H1 (cell line): Measurements from ENCODE around the gene KCTD8. TPM values are rescaled to one million over a fixed set of nuclear protein-coding genes. Genes with fewer than 3 reads are reported as not detected.

ENCODE experiments used
- CTCF ChIA-PET: fragments of 300-600 bp; sonication (Branson Sonifier 250); formaldehyde crosslinking; loops from one replicate; lab custom pipeline; 2021; ENCODE audit not compliant: partially characterized antibody; lab: Charles Lee
- POLR2A ChIA-PET: fragments of 300-600 bp; sonication (Branson Sonifier 250); formaldehyde crosslinking; loops from one replicate; lab custom pipeline; 2021; ENCODE audit warnings: inconsistent platforms; ENCODE audit not compliant: partially characterized antibody; lab: Charles Lee
- DNase-seq, 2 experiments: peaks; one replicate each; pipeline versions ENCODE4 v3.0.0 to v3.0.0-alpha.2; 2010 to 2022; ENCODE audit warnings: low spot score in 2 of 2, low read depth in 1 of 2, mixed read lengths in 1 of 2
- FAIRE-seq: peaks from 2 replicates; lab custom pipeline; 2011; peaks lifted over from hg19 to GRCh38; lab: Jason Lieb, UNC
- H2AFZ ChIP-seq: 2 replicates; pipeline ENCODE4 v1.8.1; 2012; ENCODE audit warnings: low read length, inconsistent platforms
- H2AK5ac ChIP-seq: 2 replicates; pipeline ENCODE4 v1.6.1; 2013; ENCODE audit warnings: low read depth, low read length
- H2BK120ac ChIP-seq: replicated peaks from 2 replicates; pipeline ENCODE3; 2013; ENCODE audit warnings: low read depth, low read length, inconsistent platforms
- H2BK12ac ChIP-seq: 2 replicates; pipeline ENCODE4 v1.6.1; 2013; ENCODE audit warnings: low read depth, low read length
- H2BK15ac ChIP-seq: 2 replicates; pipeline ENCODE4 v1.6.1; 2013; ENCODE audit warnings: low read length
- H2BK20ac ChIP-seq: 2 replicates; pipeline ENCODE4 v1.6.1; 2013; ENCODE audit warnings: low read length
- H2BK5ac ChIP-seq: 2 replicates; pipeline ENCODE4 v1.6.1; 2013; ENCODE audit warnings: low read depth, low read length
- H3K14ac ChIP-seq: 2 replicates; pipeline ENCODE4 v1.6.1; 2013; ENCODE audit warnings: inconsistent platforms; ENCODE audit not compliant: insufficient read length
- H3K18ac ChIP-seq: 2 replicates; pipeline ENCODE4 v1.6.1; 2013; ENCODE audit warnings: low read length; ENCODE audit errors: extremely low read depth
- H3K23ac ChIP-seq: 2 replicates; pipeline ENCODE4 v1.6.1; 2013; ENCODE audit warnings: inconsistent platforms; ENCODE audit not compliant: insufficient read length
- H3K23me2 ChIP-seq: 2 replicates; pipeline ENCODE4 v1.6.1; 2013; ENCODE audit warnings: low read depth, low read length
- H3K27ac ChIP-seq: 2 replicates; pipeline ENCODE4 v1.6.1; 2011; ENCODE audit warnings: low read depth, low read length, inconsistent platforms
- H3K27me3 ChIP-seq, 4 experiments: replicated peaks in 1 of 4; 1 replicate in 1 of 4; 2 replicates in 3 of 4; pipeline versions ENCODE4 v1.6.1 to v1.8.1; 2011 to 2013; ENCODE audit warnings: low read length in 3 of 4, mild to moderate bottlenecking in 3 of 4, inconsistent platforms in 2 of 4, mixed read lengths in 2 of 4, moderate library complexity in 1 of 4; ENCODE audit not compliant: control insufficient read depth in 3 of 4, insufficient read depth in 3 of 4; ENCODE audit errors: extremely low read depth in 1 of 4
- H3K36me3 ChIP-seq, 4 experiments: 2 replicates each; pipeline versions ENCODE4 v1.6.1 to v1.8.1; 2011 to 2013; ENCODE audit warnings: mild to moderate bottlenecking in 4 of 4, low read length in 3 of 4, moderate library complexity in 2 of 4, control low read depth in 1 of 4, inconsistent platforms in 1 of 4; ENCODE audit not compliant: insufficient read depth in 4 of 4, control insufficient read depth in 2 of 4
- H3K4ac ChIP-seq: replicated peaks from 2 replicates; pipeline ENCODE3; 2013; ENCODE audit warnings: low read length, low read depth, mixed read lengths, inconsistent platforms; ENCODE audit not compliant: insufficient read length
- H3K4me1 ChIP-seq, 4 experiments: replicated peaks in 1 of 4; 1 replicate in 1 of 4; 2 replicates in 3 of 4; pipeline versions ENCODE4 v1.6.1 to v1.8.1; 2011 to 2013; ENCODE audit warnings: low read length in 3 of 4, inconsistent platforms in 2 of 4, mixed read lengths in 1 of 4; ENCODE audit not compliant: insufficient read depth in 4 of 4, control insufficient read depth in 3 of 4
- H3K4me2 ChIP-seq, 2 experiments: 2 replicates each; pipeline versions ENCODE4 v1.6.1 to v1.8.1; 2011 to 2013; ENCODE audit warnings: low read depth in 2 of 2, low read length in 2 of 2, control low read depth in 1 of 2, inconsistent platforms in 1 of 2, mild to moderate bottlenecking in 1 of 2; ENCODE audit not compliant: insufficient read depth in 1 of 2
- H3K4me3 ChIP-seq, 4 experiments: fragments of 200-600, 300-600 bp in 1 of 4; sonication (generic), shearing (Covaris generic), sonication (Bioruptor Twin) in 1 of 4; 2 replicates each; pipeline versions ENCODE4 v1.5.1 to v1.8.1; 2011 to 2016; ENCODE audit warnings: low read length in 4 of 4, low read depth in 3 of 4, control low read depth in 2 of 4, inconsistent platforms in 2 of 4, mild to moderate bottlenecking in 2 of 4, mixed read lengths in 1 of 4, moderate library complexity in 1 of 4; ENCODE audit not compliant: insufficient read depth in 2 of 4; ENCODE audit errors: extremely low read depth in 1 of 4
- H3K56ac ChIP-seq: replicated peaks from 2 replicates; pipeline ENCODE3; 2013; ENCODE audit warnings: low read depth, mild to moderate bottlenecking, mixed read lengths, low read length, inconsistent platforms; ENCODE audit not compliant: insufficient read length
- H3K79me1 ChIP-seq: 2 replicates; pipeline ENCODE4 v1.6.1; 2013; ENCODE audit warnings: low read depth, low read length, control low read depth
- H3K79me2 ChIP-seq, 2 experiments: 2 replicates each; pipeline versions ENCODE4 v1.6.1 to v1.8.1; 2012 to 2013; ENCODE audit warnings: low read length in 2 of 2, mild to moderate bottlenecking in 2 of 2, inconsistent platforms in 1 of 2; ENCODE audit not compliant: insufficient read depth in 2 of 2, control insufficient read depth in 1 of 2
- H3K9ac ChIP-seq, 4 experiments: replicated peaks in 1 of 4; 1 replicate in 1 of 4; 2 replicates in 3 of 4; pipeline versions ENCODE4 v1.6.1 to v1.8.1; 2011 to 2013; ENCODE audit warnings: low read depth in 3 of 4, low read length in 3 of 4, control low read depth in 2 of 4, mild to moderate bottlenecking in 2 of 4, moderate library complexity in 2 of 4, inconsistent platforms in 1 of 4; ENCODE audit errors: extremely low read depth in 1 of 4
- H3K9me3 ChIP-seq, 2 experiments: 2 replicates each; pipeline versions ENCODE4 v1.6.1 to v1.8.1; 2012 to 2013; ENCODE audit warnings: mild to moderate bottlenecking in 2 of 2, moderate library complexity in 2 of 2, control low read depth in 1 of 2, inconsistent platforms in 1 of 2, low read depth in 1 of 2, low read length in 1 of 2, mixed read lengths in 1 of 2; ENCODE audit not compliant: insufficient read depth in 2 of 2
- H4K20me1 ChIP-seq, 2 experiments: replicated peaks in 1 of 2; 2 replicates each; pipeline versions ENCODE3 to v1.8.1; 2011 to 2013; ENCODE audit warnings: inconsistent platforms in 2 of 2, low read length in 2 of 2, mild to moderate bottlenecking in 1 of 2; ENCODE audit not compliant: insufficient read depth in 2 of 2, control insufficient read depth in 1 of 2
- H4K5ac ChIP-seq: 2 replicates; pipeline ENCODE4 v1.6.1; 2013; ENCODE audit warnings: low read length, low read depth, mixed read lengths, inconsistent platforms; ENCODE audit not compliant: insufficient read length
- H4K8ac ChIP-seq: 2 replicates; pipeline ENCODE4 v1.8.0; 2013; ENCODE audit warnings: mild to moderate bottlenecking, moderate library complexity, low read length, inconsistent platforms; ENCODE audit not compliant: insufficient read depth; ENCODE audit errors: extremely low read depth
- H4K91ac ChIP-seq: replicated peaks from 2 replicates; pipeline ENCODE3; 2013; ENCODE audit warnings: low read length, mixed read lengths, inconsistent platforms; ENCODE audit not compliant: insufficient read length
- CTCF ChIP-seq, 3 experiments: IDR thresholded peaks; 1 replicate in 2 of 3; 2 replicates in 1 of 3; pipeline versions ENCODE4 v1.5.1 to v1.6.1; 2011; ENCODE audit warnings: low read length in 3 of 3, mild to moderate bottlenecking in 3 of 3, inconsistent platforms in 2 of 3, low read depth in 1 of 3, moderate library complexity in 1 of 3; ENCODE audit not compliant: insufficient read depth in 1 of 3; ENCODE audit errors: control extremely low read depth in 1 of 3
- HDAC6 ChIP-seq: IDR thresholded peaks from one replicate; pipeline ENCODE4 v1.7.1; 2012; ENCODE audit warnings: low read depth, mild to moderate bottlenecking, inconsistent platforms, low read length, moderate library complexity
- RAD21 ChIP-seq, 2 experiments: IDR thresholded peaks in 1 of 2; conservative IDR thresholded peaks in 1 of 2; 2 replicates each; pipeline ENCODE4 v1.6.1; 2011; ENCODE audit warnings: low read depth in 2 of 2, low read length in 2 of 2, improper control_type of control experiment in 1 of 2, inconsistent platforms in 1 of 2, mild to moderate bottlenecking in 1 of 2, moderate library complexity in 1 of 2
- WGBS, 2 experiments: shearing (Covaris generic) in 1 of 2; methylation state at CpG; one replicate each; pipeline versions ENCODE4 v1.1.6 to v1.1.7; 2013 to 2015; ENCODE audit warnings: low lambda C conversion rate in 2 of 2, mixed read lengths in 2 of 2, inconsistent platforms in 1 of 2, low coverage in 1 of 2, missing lambda C conversion rate in 1 of 2; ENCODE audit not compliant: insufficient replicate concordance in 2 of 2, insufficient coverage in 1 of 2, insufficient read length in 1 of 2; ENCODE audit errors: extremely low coverage in 1 of 2, missing lambda C conversion rate in 1 of 2; 5-methylcytosine and 5-hydroxymethylcytosine counted together
- polyA plus RNA-seq, 7 experiments: library from polyadenylated mRNA; depleted of rRNA in 3 of 7; stranded (reverse) in 5 of 7; unstranded in 2 of 7; fragments of >200 nt in 5 of 7; fragments of 200-250 nt in 2 of 7; gene quantifications; 1 replicate in 5 of 7; 2 replicates in 1 of 7; 4 replicates in 1 of 7; pipeline versions ENCODE4 v1.2.1 to v1.2.3, GENCODE V29; 2011 to 2013; ENCODE audit warnings: missing spikeins in 2 of 7, mixed read lengths in 2 of 7
- total RNA-seq: library from RNA; stranded (reverse); fragmentation: NEBNext Ultra II Directional; extraction: Animal tissue kit (Norgen Biotek cat#: 25700); gene quantifications from 2 replicates; pipeline ENCODE4 v1.2.1, GENCODE V29; 2021

The KCTD8 gene
- total and polyA plus RNA-seq, 2 of the 8 experiments (the other 6 are each of a cell fraction or from before 2014, with no cell fraction given), result 2.9 to 3.7 TPM

- no peak overlapping the region for H3K14ac ChIP-seq
- no peaks in the 10 kb centered on the region for H3K79me2 ChIP-seq
- no peak overlapping the region for H4K91ac ChIP-seq
- peak in 1 of 3 experiments; percentile 18; a peak in 1 of 4 replicates for TF ChIP-seq CTCF (IDR thresholded peaks at IDR 0.05; ENCODE audit: control extremely low read depth in 1 of 3, insufficient read depth in 1 of 3, low read depth in 1 of 3, low read length in 3 of 3)
- TF ChIP-seq RAD21 (IDR thresholded peaks at IDR 0.05 in 1 of 2, conservative IDR thresholded peaks at IDR 0.05 in 1 of 2; ENCODE audit: low read depth in 2 of 2, low read length in 2 of 2), result peak; percentile 53 to 56
- TF ChIP-seq HDAC6, result no peak
- no peaks in the 10 kb centered on the region for H3K36me3 ChIP-seq
- H3K79me1 ChIP-seq, result no peaks in the 10 kb centered on the region
- H4K5ac ChIP-seq, result no peak overlapping the region
- no peak overlapping the region for H3K9ac ChIP-seq
- H2AFZ ChIP-seq, result no peak overlapping the region
- no peaks in the 10 kb centered on the region for H4K20me1 ChIP-seq
- H2AK5ac ChIP-seq, result no peak overlapping the region
- no peaks in the 10 kb centered on the region for H3K23me2 ChIP-seq
- no peak overlapping the region for H2BK5ac ChIP-seq
- DNase-seq (peak in 1 of 2 experiments; percentile 9), FAIRE-seq (no peak)
- WGBS, 2 experiments, result 87% methylated on average over 2 of the region's 2 CpGs; no CpG with 5 or more reads in 1 of the 2 experiments
- H3K9me3 ChIP-seq, result no peaks in the 10 kb centered on the region
- CTCF ChIA-PET, result no interaction called here
- no peaks in the 10 kb centered on the region for H3K4me1 ChIP-seq
- no peak overlapping the region for H2BK120ac ChIP-seq
- H3K4ac ChIP-seq, result no peak overlapping the region
- H4K8ac ChIP-seq, result no peak overlapping the region
- H2BK12ac ChIP-seq, result no peak overlapping the region
- H3K4me3 ChIP-seq, result no peak overlapping the region
- no peak overlapping the region for H3K27ac ChIP-seq
- no peak overlapping the region for H3K23ac ChIP-seq
- H3K56ac ChIP-seq, result no peak overlapping the region
- H2BK15ac ChIP-seq, result no peak overlapping the region
- no peaks in the 10 kb centered on the region for H3K27me3 ChIP-seq
- POLR2A ChIA-PET, result interaction anchor here (1.3 kb wide), 1 partner anchor 192 kb away, joined by 3 read pairs; the partner anchor contains the start of gene KCTD8
- H2BK20ac ChIP-seq, result no peak overlapping the region
- no peak overlapping the region for H3K18ac ChIP-seq
- H3K4me2 ChIP-seq, result no peak overlapping the region
Measured at GRCh38 chr4:44256414-44256813, 192.2 kb downstream of the KCTD8 start.
